ENCODE results near the gene MCC.

MCC gene

DNA sequence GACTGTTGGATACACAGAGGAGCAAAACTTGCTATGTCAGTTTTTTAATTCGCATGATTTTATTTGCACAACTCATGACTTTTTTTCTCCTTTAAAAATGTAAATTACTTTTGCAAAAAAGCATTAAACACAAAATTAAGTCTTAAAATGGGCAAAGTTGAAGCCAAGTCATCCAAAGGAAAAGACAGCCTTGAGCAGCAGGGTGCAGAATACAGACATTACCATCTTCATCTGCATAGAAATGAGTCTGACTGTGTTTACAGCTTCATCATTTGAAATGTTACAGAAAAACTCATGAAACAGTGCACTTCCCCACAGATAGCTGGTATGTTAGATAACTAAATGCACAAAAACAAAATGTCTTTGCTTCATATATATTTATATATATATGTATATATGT, 154.8 kb downstream of the MCC start:
- intact Hi-C loops (cut with DNase I): no loop called here
- DNase-seq: no peak

DNA sequence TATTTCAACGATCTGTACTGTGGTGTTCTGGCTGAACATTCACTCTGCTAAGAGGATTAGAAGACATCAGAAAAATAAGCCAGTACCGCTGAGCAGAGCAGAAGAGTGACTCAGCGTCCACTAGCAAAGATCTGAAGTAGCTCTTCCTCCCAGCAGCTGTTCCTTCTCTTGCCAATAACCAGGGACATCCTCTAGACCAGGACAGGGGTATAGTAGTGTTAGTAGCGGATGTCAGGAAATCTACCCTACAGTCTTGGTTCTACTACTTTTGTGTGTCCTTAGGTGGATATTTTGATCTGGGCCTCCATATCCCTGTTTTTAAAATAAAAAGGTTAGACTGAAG, 157.1 kb downstream of the MCC start:
- DNase-seq: no peak
- intact Hi-C loops (cut with DNase I): loop anchor here (2.0 kb wide), 1 partner anchor 334 kb away; no protein-coding TSS in a partner anchor

DNA sequence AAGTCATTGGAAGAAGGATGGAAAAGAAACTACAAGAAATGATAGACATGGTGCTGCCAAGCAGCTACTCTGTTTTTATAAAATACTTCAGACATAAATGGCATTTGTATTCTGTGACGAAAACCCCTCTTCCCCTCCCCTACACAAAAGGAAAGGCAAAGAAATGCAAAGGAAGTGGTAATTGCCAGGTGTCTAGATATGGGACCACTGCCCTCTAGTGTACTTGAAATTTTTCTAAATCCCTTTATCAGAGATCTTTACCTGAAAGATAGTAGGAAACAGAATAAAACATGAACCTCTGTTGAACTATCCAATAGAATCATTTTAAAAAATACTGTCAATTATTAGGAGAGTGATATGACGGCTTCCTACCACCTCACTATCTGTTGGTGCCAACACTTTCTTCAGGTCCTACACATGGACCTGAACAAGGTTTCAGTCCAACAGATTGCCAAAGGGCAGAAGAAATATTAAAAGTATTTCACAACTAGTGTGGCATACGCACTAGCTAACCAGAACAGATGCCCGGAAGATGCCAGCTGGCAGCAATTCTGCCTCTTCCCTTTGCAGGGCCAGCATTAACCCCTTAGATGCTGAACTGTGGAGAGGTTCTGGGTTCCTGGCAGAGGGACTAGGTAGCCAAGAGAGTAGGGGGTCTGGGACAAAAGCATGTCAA, 157.6 kb downstream of the MCC start:
- peak in 1 of 10 donors; percentile 18 for DNase-seq
- intact Hi-C loops (cut with DNase I): loop anchor here (2.0 kb wide), 1 partner anchor 334 kb away; no protein-coding TSS in a partner anchor

DNA sequence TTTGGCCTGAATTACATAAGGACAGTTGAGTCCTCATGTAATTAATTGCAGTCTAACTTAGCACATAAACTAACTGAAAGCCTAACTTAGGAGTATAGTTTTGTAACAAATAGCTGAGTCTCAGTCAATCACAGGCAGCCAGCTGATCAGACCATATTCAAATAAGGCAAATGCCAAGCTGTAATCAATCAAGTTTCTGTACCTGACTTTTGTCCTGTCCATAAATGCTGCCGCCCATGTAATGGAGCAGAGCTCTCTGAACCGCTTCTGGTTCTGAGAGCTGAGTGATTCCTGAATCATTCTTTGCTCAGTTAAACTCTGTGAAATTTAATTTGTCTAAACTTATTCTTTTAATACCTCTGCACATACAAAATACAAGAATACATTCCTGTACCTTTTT, 158.3 kb downstream of the MCC start:
- no peak for DNase-seq
- intact Hi-C loops (cut with DNase I): loop anchor here (2.0 kb wide), 1 partner anchor 333 kb away; no protein-coding TSS in a partner anchor

DNA sequence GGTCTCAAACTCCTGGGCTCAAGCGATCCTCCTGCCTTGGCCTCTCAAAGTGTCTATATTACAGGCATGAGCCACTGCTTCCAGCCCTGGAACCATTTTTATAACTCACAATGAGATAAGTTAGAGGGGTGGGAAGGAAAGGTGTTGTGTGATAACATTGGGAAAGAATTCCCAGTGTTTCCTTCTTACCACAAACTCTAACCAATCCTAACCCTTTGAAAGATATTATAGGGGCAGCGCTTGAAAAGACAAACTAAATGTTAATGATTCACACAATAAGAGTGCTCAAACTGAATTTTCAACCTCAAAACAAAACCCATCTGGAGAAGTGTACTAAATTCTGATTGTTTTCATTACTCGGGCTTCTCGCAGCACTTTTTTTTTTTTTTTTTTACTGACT, 163.2 kb downstream of the MCC start:
- DNase-seq: no peak
- intact Hi-C loops (cut with DNase I): no loop called here

DNA sequence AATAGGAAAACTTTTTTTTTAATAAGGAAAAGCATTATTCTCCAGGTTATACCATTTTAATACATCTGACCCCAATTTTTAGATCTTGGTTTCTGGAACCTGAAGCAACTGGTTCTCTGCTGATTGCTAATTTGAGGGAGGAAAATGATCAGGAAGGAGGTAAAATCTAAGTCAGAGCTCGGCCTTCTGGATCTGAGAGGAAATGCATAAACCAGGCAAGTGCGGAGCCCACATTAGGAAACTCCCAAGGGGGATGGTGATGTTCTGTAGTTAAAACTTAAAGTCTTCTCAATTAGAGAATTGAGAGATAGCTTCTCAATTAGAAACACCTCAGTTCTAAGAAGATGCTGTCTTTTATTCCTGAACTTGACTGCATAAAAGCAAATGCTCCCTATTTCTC, 167.0 kb downstream of the MCC start:
- no peak for DNase-seq
- intact Hi-C loops (cut with DNase I): no loop called here

DNA sequence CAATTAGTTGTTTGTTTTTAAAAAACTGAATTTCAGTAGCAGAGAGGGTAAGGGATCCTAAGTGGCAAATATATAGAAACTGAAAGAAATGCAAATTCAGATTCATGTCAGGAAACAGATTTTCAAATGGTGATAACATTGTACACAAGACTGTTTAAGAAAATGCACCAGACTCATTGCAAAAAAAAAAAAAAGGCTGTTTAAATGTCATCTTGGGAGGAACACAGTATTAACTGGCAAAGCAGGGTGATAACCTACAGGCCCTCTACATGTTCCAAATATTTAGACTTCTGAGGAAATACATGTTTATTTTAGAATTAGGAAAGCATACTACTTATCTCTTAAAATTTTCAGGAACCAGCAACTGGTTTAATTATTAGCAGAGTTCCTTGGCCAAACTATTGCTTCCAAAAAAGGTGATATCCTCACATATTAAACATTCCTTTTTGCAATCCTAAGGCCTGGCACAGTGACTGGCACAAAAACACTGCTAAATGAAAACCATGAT, 167.9 kb downstream of the MCC start:
- intact Hi-C loops (cut with DNase I): no loop called here
- DNase-seq: no peak

DNA sequence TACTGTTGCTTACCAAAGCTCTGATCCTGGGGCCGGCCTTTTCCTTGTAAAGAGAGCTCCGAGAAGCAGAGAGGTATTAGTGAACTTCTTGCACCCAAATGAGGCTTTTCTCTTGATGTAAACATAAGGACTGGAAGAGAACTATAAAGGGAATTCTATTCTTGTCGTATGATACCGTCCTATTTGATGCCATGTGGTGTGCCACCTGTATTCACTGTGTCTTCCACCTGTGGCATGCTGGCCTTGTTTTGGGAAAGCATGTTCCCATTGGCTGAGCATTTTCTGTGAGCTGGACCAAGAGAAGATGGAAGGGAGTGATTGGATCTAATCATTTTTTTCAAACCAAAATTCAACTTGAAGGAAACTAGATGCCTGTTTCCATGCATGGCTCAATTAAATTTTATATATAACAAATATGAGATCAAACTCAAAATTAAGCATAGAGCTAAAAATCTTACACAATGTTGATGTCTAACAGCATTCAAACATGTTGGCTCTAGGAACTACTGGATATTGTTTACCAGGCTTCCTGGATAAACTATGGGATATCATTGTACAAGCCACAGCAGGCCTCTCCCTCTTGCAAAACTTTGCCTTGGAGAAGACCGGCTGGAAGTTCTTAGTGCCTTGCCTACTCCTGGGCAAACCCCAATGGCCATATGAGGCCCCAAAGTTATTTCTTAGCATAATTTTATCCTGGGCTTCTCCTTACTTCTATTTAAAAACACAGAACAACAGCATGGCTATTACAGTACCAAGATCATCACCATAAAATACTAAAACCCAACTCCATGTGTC, 168.8 kb downstream of the MCC start:
- intact Hi-C loops (cut with DNase I): no loop called here

DNA sequence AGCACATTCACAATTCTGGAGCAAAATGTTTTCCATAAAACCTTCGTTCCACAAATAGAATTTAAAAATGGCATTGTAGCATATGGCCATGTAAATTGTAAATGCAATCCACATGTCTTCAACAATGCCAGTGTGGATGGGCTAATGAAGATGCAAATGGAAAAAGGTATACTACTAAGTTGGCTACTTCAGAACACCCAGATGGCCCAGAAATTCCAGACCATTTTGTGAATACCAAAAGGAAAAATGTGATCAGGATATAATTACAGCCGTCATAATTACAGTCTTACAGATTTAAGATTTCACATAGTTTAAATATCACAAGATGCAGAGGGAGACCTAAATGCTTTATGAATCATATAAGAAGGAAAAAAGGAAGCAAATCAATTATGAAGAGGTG, 170.6 kb downstream of the MCC start:
- intact Hi-C loops (cut with DNase I): no loop called here
- no peak for DNase-seq

More for the DNA sequence above, 168.8 kb downstream of the MCC start:
- DNase-seq: no peak

DNA sequence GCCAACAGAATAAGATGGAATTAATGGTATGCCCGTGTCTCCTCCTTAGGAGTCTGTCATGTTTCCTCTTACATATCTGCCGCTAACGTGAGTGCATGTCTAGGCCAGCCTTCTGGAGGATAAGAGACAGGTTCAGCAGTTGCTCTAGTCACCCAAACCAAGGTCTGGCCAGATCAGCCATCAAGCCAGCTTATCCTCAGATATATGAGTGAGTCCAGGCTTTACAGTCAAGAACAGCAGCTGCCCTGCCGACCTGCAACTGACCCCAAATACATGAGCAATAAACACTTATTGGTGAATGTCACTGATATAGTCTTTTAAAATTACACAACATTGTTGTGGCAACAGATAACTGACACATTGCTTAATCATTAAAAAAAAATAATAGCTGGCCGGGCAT, 177.0 kb downstream of the MCC start:
- intact Hi-C loops (cut with DNase I): no loop called here

DNA sequence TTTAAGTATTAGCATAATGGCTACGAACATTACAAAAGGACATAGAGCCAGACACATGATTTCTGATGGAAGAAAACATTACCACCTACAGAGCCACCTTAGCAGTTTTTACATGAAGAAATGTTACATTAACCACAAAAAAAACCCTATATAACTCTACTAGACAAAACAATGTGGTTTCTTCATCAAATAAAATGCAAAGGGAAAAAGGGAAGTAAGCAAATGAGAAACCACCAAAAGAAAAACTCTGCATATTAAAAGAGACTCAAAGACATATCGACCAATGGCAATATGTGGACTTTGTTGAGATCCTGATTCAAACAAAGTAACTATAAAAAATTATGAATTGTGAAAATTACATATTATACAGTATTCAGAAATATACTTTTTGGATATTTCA, 186.1 kb downstream of the MCC start:
- intact Hi-C loops (cut with DNase I): no loop called here

More for the DNA sequence above, 177.0 kb downstream of the MCC start:
- DNase-seq: peak in 1 of 10 donors; percentile 44

DNA sequence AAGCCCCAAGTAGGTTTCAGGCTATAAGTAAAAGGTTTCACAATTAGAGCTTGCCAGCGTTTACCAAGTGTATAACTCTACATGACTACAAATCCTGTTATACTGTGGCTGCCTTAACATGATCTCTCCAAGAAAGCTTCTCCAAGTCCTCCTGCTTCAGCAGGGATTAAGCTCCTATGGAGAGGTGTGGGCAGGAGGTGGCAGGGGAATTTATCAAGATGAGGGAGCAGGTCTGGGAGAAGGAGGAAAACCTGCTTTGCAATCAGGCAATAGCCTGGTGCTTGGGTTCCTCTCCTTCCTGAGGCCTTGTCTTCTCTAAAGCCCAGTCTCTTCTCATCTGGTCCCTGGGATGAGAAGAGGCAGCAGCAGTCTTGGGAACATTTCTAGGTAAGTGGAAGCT, 188.7 kb downstream of the MCC start:
- intact Hi-C loops (cut with DNase I): no loop called here
- no peak for DNase-seq

More for the DNA sequence above, 186.1 kb downstream of the MCC start:
- DNase-seq: no peak

DNA sequence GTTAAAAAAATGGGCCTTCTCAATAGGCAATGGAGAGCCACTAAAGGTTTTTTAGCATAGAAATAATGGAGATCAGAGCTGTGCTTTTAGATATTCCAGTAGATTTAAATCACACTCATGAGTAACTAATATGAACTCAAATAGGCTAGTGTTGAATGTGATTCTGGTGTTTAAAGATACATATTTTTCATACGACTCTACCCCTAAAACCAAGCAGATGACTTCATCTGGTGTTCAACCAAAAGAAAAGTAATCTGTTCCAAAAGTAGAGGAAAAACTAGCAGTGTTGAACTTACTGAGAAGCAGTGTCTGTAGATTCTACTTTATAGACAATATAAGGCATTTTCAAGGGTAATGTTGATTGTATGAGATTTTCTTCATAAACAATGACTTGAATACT, 191.6 kb downstream of the MCC start:
- DNase-seq: no peak
- intact Hi-C loops (cut with DNase I): no loop called here

DNA sequence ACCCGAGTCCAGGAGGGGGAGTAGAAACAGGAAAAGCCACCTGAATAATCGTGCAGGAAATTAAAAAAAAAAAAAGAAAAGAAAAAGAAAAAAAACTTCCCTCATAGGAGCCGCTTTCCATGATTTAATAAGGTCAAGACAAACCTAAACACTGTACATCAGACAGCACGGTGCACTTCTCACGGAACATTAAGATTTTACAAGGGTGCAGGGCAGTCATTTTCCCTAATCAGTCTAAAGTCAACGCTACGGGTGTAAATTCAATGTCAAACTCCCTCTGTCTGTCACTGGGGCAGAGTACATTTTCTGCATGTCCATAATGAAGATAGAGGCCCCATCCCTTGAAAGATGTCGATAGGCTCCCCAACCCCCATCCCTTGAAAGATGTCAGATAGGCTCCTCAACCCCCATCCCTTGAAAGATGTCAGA, 193.1 kb downstream of the MCC start:
- DNase-seq: no peak
- intact Hi-C loops (cut with DNase I): loop anchor here (2.0 kb wide), 1 partner anchor 82 kb away; no protein-coding TSS in a partner anchor

DNA sequence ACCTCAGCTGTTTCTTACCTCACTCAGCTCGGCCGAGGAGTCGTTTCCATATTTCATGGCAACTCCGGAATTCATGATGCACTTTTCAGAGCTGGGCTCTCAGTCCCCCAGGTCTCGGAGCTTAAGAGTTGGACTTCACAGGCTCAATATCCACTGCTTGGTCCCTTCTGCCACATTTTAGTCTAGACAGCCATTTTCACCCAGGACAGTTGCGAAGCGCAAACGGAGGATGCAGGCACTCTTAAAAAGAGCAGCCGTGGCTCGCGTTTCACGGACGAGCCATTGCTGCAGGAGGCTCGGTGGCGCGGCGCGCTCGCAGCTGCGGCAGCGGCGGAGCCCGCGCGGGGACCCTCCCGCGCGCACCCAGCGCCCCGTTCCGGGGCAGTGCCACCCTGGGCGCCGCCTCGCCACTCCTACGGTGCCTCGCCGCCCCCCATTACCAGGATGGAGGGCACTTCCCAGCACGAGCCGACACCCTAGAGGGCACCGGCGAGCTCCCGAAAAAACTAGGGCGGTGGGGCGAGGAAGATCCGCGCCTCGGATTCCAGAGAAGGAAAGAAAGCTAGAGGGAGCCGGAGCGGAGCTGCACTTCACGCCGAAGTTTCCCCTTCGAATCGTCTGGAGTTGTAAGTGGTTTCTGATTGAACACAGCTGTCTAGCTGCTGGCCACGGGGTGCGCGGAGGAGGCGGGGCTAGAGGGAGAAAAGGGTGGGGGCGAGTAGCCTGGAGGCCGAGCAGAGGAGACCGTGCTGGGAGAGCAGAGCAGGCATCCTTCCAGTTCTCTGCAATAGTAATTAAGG, 193.7 kb downstream of the MCC start:
- intact Hi-C loops (cut with DNase I): loop anchor here (2.0 kb wide), 1 partner anchor 82 kb away; no protein-coding TSS in a partner anchor
- DNase-seq: peak; percentile 63 to 97 (median 82)

DNA sequence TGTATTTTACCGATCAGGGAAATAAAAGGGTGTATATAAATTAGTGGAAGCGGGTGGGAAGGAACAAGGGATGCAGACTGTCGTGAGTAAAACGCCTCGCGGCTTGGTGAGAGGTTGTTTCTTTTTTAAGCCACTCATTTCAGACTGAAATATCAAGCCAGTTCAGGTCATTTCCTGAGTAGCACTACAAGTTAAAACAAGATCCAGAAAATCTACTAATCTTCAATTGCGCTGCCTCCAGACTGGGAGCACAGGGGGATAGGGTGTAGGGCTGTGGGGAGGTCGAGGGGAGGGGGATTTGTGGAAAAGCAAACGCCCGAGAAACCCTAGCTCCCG, 194.3 kb downstream of the MCC start:
- DNase-seq: no peak
- intact Hi-C loops (cut with DNase I): loop anchor here (2.0 kb wide), 1 partner anchor 81 kb away; no protein-coding TSS in a partner anchor

DNA sequence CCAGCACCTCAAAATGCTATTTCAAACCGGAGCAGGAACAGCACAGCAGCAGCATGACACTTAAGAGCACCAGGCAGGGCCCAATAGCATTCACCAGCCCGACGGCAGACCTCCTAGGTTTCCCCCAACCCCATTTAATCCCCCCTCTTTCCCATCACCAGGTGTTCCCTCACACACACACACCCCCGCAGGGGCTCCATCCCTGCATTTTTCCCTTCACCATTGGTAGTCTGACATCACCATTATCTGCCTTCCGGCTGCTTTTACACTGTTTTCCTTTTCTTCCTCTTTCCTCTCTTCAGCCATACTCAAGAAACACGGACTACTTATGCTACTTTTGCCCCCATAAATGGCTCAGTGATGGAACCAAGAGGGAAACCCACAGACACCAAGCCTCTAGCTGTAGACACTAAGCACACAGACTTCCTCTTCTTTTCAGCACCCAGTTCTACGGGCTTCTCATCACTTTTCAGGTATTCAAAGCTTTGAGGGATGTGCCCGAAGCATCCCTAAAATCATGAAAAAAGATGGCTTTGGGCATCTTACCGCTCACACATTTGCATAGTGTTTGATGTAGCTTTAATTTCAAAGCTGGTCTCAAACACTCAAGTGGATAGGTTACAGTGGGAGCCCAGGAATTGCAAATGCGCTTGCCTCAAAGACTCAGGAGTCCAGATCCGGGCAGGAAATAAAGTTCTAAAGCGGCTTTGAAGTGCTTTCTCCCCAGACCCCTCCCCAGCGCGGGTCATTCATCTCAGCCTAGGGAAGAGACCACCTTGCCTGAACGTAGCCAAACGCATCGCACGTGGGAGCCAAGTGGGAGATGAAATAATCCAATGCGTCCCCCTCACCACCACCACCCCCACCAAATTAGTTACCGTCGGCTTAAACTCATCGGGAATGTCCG, 194.9 kb downstream of the MCC start:
- peak in 1 of 10 donors; percentile 53 for DNase-seq
- intact Hi-C loops (cut with DNase I): no loop called here

DNA sequence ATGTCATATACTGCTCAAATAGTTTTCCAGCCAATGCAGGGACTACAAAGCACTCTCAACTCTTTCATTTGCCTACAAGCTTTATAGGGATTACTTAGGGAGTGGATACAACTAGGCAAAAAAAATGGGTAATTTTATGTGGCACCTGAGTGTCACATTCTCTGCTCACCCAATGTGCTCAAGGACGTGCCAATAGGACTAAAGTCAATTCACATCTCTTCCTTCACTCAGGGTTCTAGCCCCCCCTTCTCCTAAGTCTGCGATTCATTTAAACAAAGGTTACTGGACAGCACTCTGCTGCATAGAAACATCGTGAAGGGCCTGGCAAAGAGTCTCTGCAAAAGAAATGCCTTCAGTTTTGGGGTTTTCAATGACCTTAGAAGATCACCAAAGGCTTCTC, 195.8 kb downstream of the MCC start:
- no peak for DNase-seq
- intact Hi-C loops (cut with DNase I): no loop called here

DNA sequence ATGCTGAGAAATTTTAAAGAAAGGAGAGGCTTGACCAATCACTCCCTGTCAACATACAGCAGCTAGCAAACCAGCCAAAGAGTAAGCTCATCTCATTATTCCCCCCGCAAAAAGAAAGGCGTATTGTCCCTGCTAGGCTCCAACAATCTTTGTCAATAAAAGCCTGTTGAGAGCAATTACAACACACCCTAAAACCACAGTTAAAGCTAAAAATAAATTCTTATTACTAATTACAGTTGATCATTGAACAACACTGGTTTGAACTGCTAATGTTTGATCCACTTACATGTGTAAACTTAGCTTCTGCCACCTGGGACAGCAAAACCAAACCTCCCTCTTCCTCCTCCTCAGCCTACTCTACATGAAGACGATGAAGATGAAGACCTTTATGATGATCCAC, 204.7 kb downstream of the MCC start:
- no peak for DNase-seq
- intact Hi-C loops (cut with DNase I): no loop called here

DNA sequence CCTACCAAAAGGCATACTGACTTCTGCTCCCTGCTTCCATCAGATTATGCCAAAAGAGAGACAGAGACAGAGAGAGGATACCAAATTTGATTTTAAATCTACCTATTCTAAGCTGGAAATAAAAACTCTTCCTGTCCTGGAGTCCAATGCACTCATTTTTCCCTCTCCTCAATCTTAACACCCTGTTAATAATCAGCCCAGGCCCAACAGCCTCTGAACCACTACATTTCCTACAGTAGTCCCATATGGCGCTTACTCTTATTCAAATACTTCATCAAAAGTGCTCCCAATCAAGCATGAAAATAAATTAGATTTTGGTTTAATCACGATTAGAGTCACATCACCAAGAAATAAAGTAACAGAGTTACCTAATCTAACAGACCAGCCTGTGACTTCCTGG, 205.8 kb downstream of the MCC start:
- no peak for DNase-seq
- intact Hi-C loops (cut with DNase I): no loop called here

Data from posterior cingulate gyrus (tissue), 11 donors.